Thoracic aorta (tissue), 2 donors: Measurements from ENCODE around the gene USP38. TPM values are rescaled to one million over a fixed set of nuclear protein-coding genes. Genes with fewer than 3 reads are reported as not detected.

Source experiments
- ATAC-seq: fragments of 150-250 bp; one replicate; pipeline ENCODE4 v1.8.0; 2017; ENCODE audit warnings: low read depth; ENCODE audit not compliant: insufficient number of reproducible peaks, low FRiP score
- DNase-seq: peaks from one replicate; pipeline ENCODE4 v3.0.0-alpha.2; 2020; ENCODE audit warnings: low spot score
- H3K27ac ChIP-seq, 2 donors: fragments of 200-600 bp; sonication (generic); 1 replicate in 1 of 2; 2 replicates in 1 of 2; pipeline ENCODE4 v1.5.1; 2016; ENCODE audit warnings: mild to moderate bottlenecking in 2 of 2, moderate library complexity in 2 of 2
- H3K27me3 ChIP-seq: fragments of 200-600 bp; sonication (generic); replicated peaks from 2 replicates; pipeline ENCODE4 v1.6.0; 2016; ENCODE audit warnings: mild to moderate bottlenecking; ENCODE audit not compliant: insufficient read depth
- H3K36me3 ChIP-seq: fragments of 200-600 bp; sonication (generic); one replicate; pipeline ENCODE4 v1.5.1; 2016
- H3K4me1 ChIP-seq, 2 donors: fragments of 200-600 bp; sonication (generic); 1 replicate in 1 of 2; 2 replicates in 1 of 2; pipeline versions ENCODE4 v1.5.1 to v1.6.0; 2016; ENCODE audit warnings: low read depth in 2 of 2, mild to moderate bottlenecking in 1 of 2; ENCODE audit not compliant: control insufficient read depth in 1 of 2
- H3K4me3 ChIP-seq: fragments of 200-600 bp; sonication (generic); 2 replicates; pipeline ENCODE4 v1.5.1; 2016; ENCODE audit warnings: mild to moderate bottlenecking
- H3K9me3 ChIP-seq: fragments of 200-600 bp; sonication (generic); 2 replicates; pipeline ENCODE4 v1.5.1; 2016
- total RNA-seq, 2 donors: library from RNA; depleted of rRNA; stranded (reverse); fragments of >200 nt; gene quantifications; one replicate each; pipeline versions ENCODE4 v1.1.0 to v1.2.3, GENCODE V29; 2016
- TF ChIP-seq, protein P1 (sequence below): fragments of 200-600 bp; sonication (generic); IDR thresholded peaks from one replicate; pipeline ENCODE4 v1.5.1; 2019; ENCODE audit warnings: antibody characterized with exemption

USP38 gene
- total RNA-seq, 2 donors from 2014 or later: 20.7 to 22.9 TPM

- Histone ChIP-seq H3K9me3 (no peaks in the 10 kb centered on the region), H3K36me3 (no peaks in the 10 kb centered on the region), H3K4me1 (peaks cover 29 to 54% of the 10 kb centered on the region in 2 donors), H3K27me3 (no peaks in the 10 kb centered on the region), H3K27ac (peak overlapping the region; percentile 94 to 97), H3K4me3 (peak overlapping the region; percentile 92)
- TF ChIP-seq, protein P1, sequence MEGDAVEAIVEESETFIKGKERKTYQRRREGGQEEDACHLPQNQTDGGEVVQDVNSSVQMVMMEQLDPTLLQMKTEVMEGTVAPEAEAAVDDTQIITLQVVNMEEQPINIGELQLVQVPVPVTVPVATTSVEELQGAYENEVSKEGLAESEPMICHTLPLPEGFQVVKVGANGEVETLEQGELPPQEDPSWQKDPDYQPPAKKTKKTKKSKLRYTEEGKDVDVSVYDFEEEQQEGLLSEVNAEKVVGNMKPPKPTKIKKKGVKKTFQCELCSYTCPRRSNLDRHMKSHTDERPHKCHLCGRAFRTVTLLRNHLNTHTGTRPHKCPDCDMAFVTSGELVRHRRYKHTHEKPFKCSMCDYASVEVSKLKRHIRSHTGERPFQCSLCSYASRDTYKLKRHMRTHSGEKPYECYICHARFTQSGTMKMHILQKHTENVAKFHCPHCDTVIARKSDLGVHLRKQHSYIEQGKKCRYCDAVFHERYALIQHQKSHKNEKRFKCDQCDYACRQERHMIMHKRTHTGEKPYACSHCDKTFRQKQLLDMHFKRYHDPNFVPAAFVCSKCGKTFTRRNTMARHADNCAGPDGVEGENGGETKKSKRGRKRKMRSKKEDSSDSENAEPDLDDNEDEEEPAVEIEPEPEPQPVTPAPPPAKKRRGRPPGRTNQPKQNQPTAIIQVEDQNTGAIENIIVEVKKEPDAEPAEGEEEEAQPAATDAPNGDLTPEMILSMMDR: no peak
- no peak for DNase-seq
- no peak for ATAC-seq
Measured at GRCh38 chr4:143185253-143186107, 763 bp downstream of the USP38 start.

DNA sequence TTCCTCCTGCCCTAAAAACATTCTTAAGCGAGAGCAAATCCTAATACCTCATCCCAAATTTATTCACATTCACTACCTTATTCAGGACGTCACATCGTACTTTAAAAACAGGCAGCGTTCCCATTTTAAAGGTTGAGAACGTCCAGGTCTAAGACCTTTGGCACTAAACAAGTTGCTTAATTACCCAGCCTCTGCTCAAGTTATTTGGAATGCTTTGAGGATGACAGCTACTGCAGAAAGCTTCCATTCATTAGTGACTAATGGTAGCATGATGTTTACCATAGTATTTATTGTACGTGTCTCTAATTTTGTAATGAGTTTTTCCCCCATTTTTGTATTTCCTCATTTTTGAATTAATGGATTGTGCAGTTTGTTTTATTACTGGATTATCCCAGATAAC is 1.5 kb downstream of the USP38 start:
- TF ChIP-seq, protein P1: no peak
- H3K36me3 ChIP-seq: peaks cover 2% of the 10 kb centered on the region
- H3K9me3 ChIP-seq: no peaks in the 10 kb centered on the region
- no peaks in the 10 kb centered on the region for H3K27me3 ChIP-seq
- H3K4me3 ChIP-seq: peak overlapping the region; percentile 92
- no peak overlapping the region for H3K27ac ChIP-seq
- no peak for ATAC-seq
- H3K4me1 ChIP-seq: peaks cover 29 to 62% of the 10 kb centered on the region in 2 donors
- DNase-seq: no peak

DNA sequence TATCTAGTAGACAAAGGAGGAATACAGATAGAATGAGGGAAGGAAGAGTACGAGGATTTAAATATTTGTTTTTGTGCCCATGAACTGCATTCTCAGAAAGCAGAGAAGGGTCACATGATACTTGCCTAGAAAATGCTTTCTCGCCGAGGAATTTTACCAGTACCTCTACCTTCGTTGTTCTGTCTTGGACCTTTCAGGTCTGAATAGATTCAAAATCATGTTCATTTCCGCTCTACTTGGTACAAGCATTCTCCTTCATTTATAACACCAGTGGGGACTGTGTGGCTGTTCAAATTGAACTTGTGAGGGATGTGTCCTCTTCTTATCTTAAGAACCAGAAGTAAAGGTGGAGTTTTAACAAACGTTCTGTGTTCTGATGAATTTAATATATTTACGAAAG is 1.9 kb downstream of the USP38 start:
- H3K9me3 ChIP-seq: no peaks in the 10 kb centered on the region
- TF ChIP-seq, protein P1: no peak
- H3K36me3 ChIP-seq: peaks cover 2% of the 10 kb centered on the region
- H3K27ac ChIP-seq: no peak overlapping the region
- peak overlapping the region; percentile 92 for H3K4me3 ChIP-seq
- H3K4me1 ChIP-seq: peaks cover 29 to 64% of the 10 kb centered on the region in 2 donors
- DNase-seq (no peak), ATAC-seq (no peak)
- no peaks in the 10 kb centered on the region for H3K27me3 ChIP-seq

DNA sequence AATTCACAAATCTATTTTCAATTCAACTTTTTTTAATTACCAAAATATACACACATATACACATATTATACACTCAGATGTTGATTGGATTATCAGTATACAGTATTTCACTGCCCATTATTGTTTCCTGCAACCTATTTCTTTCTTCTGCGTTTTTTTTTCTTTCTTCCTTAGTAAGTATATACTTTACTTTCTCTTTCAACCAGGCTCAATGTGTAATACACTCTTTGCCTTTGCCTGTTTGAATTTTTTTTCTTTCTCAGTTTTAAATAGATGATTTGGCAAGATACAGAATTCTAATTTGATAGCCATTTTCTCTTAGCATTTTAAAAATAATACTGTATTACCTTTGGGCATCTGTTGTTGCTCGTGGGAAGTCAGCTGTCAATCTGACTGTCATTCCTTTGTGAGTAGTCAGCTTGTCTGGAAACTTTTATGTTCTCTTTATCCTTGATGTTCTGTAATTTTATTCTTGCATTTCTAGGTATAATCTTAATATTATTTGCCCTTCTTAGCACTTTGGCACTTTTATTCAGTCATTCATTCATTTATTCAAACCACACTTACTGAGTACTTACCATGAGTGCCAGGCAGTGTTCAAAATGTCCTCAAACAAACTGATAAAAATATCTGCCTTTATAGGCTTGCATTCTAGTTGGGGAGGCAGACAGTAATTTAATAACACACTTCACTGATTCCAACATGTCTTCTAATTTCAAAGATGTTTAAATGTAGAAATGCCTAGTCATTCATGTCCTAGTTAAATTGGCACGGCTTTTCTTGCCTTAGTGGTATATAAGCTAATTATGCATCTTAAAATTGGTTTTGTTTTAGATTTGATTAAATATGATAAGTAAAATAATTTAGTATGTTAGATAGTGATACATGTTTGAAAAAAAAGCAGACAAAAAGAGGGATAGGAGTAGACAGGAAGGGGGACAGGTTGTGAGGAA is 3.7 kb downstream of the USP38 start:
- Histone ChIP-seq H3K4me1 (peaks cover 24 to 55% of the 10 kb centered on the region in 2 donors), H3K4me3 (peak overlapping the region; percentile 92), H3K27ac (no peak overlapping the region), H3K9me3 (no peaks in the 10 kb centered on the region), H3K36me3 (peaks cover 5% of the 10 kb centered on the region), H3K27me3 (no peaks in the 10 kb centered on the region)
- TF ChIP-seq, protein P1: no peak
- ATAC-seq (no peak), DNase-seq (no peak)

GRCh38 chr4:143189528-143189927 is 4.8 kb downstream of the USP38 start:
- no peaks in the 10 kb centered on the region for H3K9me3 ChIP-seq
- H3K27ac ChIP-seq: no peak overlapping the region
- H3K4me3 ChIP-seq: no peak overlapping the region
- no peaks in the 10 kb centered on the region for H3K27me3 ChIP-seq
- no peak for DNase-seq
- H3K36me3 ChIP-seq: peaks cover 7% of the 10 kb centered on the region
- ATAC-seq: no peak
- peaks cover 24 to 49% of the 10 kb centered on the region in 2 donors for H3K4me1 ChIP-seq
- TF ChIP-seq, protein P1: no peak
